ENCODE results near the gene XPNPEP1.
A peak's percentile ranks its signal among the peaks of the same experiment; 100 is the strongest.

The XPNPEP1 gene

GRCh38 chr10:109895095-109895818, 28.1 kb downstream of the XPNPEP1 start:
- DNase-seq (ENCODE audit: low read depth, low spot score): peak; percentile 55

- DNase-seq (ENCODE audit: low read depth, low spot score): no peak
Observed at GRCh38 chr10:109894516-109894915, 28.8 kb downstream of the XPNPEP1 start.

- no peak for DNase-seq (ENCODE audit: low read depth, low spot score)
Observed at GRCh38 chr10:109893386-109893785, 29.9 kb downstream of the XPNPEP1 start.

GRCh38 chr10:109892931-109893330, 30.4 kb downstream of the XPNPEP1 start:
- DNase-seq (ENCODE audit: low read depth, low spot score): peak; percentile 67

GRCh38 chr10:109892117-109892516, 31.2 kb downstream of the XPNPEP1 start:
- no peak for DNase-seq (ENCODE audit: low read depth, low spot score)

- DNase-seq (ENCODE audit: low read depth, low spot score): peak; percentile 61
Observed at GRCh38 chr10:109891105-109891504, 32.2 kb downstream of the XPNPEP1 start.

GRCh38 chr10:109889867-109890266, 33.4 kb downstream of the XPNPEP1 start:
- no peak for DNase-seq (ENCODE audit: low read depth, low spot score)

- DNase-seq (ENCODE audit: low read depth, low spot score): no peak
Observed at GRCh38 chr10:109887776-109888175, 35.5 kb downstream of the XPNPEP1 start.

GRCh38 chr10:109887243-109887642, 36.1 kb downstream of the XPNPEP1 start:
- DNase-seq (ENCODE audit: low read depth, low spot score): peak; percentile 74

GRCh38 chr10:109886781-109887140, 36.5 kb downstream of the XPNPEP1 start:
- no peak for DNase-seq (ENCODE audit: low read depth, low spot score)

- DNase-seq (ENCODE audit: low read depth, low spot score): no peak
Observed at GRCh38 chr10:109886037-109886780, 37.1 kb downstream of the XPNPEP1 start.

- peak; percentile 97 for DNase-seq (ENCODE audit: low read depth, low spot score)
Observed at GRCh38 chr10:109883859-109884771, 39.2 kb downstream of the XPNPEP1 start.

GRCh38 chr10:109882251-109883057, 40.9 kb downstream of the XPNPEP1 start:
- no peak for DNase-seq (ENCODE audit: low read depth, low spot score)

- DNase-seq (ENCODE audit: low read depth, low spot score): no peak
Observed at GRCh38 chr10:109881769-109882057, 41.6 kb downstream of the XPNPEP1 start.

GRCh38 chr10:109880886-109881768, 42.2 kb downstream of the XPNPEP1 start:
- DNase-seq (ENCODE audit: low read depth, low spot score): peak; percentile 76

- DNase-seq (ENCODE audit: low read depth, low spot score): no peak
Observed at GRCh38 chr10:109877546-109877945, 45.8 kb downstream of the XPNPEP1 start.

- no peak for DNase-seq (ENCODE audit: low read depth, low spot score)
Observed at GRCh38 chr10:109875828-109876821, 47.2 kb downstream of the XPNPEP1 start.

- DNase-seq (ENCODE audit: low read depth, low spot score): no peak
Observed at GRCh38 chr10:109875151-109875568, 48.2 kb downstream of the XPNPEP1 start.

- no peak for DNase-seq (ENCODE audit: low read depth, low spot score)
Observed at GRCh38 chr10:109871476-109871875, 51.8 kb downstream of the XPNPEP1 start.
